ENCODE measurements around the gene TEX29.

Gene TEX29

GRCh38 chr13:111360452-111360851 is 40.0 kb downstream of the TEX29 start:
- Histone ChIP-seq H3K27ac (ENCODE audit: extremely low read depth, low read depth, low read length) (no peak overlapping the region), H3K4me1 (ENCODE audit: control insufficient read depth, insufficient read depth, low read length) (no peaks in the 10 kb centered on the region), H3K36me3 (ENCODE audit: control insufficient read depth in 2 of 2, insufficient read depth in 1 of 2, low read length in 2 of 2) (no peaks in the 10 kb centered on the region), H3K4me3 (ENCODE audit: low read depth, low read length) (no peak overlapping the region), H3K9me3 (ENCODE audit: control insufficient read depth, insufficient read depth, low read depth, low read length) (no peaks in the 10 kb centered on the region)
- TF ChIP-seq ZSCAN16 (tag by site-specific recombination; IDR thresholded peaks at IDR 0.05), result no peak
- no peak for TF ChIP-seq ZBTB8A (tag by site-specific recombination; IDR thresholded peaks at IDR 0.05)
- TF ChIP-seq ZNF571 (tag by site-specific recombination; IDR thresholded peaks at IDR 0.05), result no peak
- TF ChIP-seq ZEB2 (tag by site-specific recombination; IDR thresholded peaks at IDR 0.05), result no peak
- TF ChIP-seq ZNF239 (tag by site-specific recombination; IDR thresholded peaks at IDR 0.05), result no peak
- TF ChIP-seq TCF7L2 (IDR thresholded peaks at IDR 0.05; ENCODE audit: borderline replicate concordance, low read depth, low read length), result no peak
- no peak for TF ChIP-seq PATZ1 (tag by site-specific recombination; IDR thresholded peaks at IDR 0.05)
- TF ChIP-seq ZNF132 (tag by site-specific recombination; IDR thresholded peaks at IDR 0.05; ENCODE audit: borderline replicate concordance), result no peak
- no peak for TF ChIP-seq GFI1B (tag by site-specific recombination; IDR thresholded peaks at IDR 0.05)
- no peak for TF ChIP-seq MYNN (tag by site-specific recombination; IDR thresholded peaks at IDR 0.05; ENCODE audit: borderline replicate concordance)
- no peak for TF ChIP-seq ZNF549 (tag by site-specific recombination; IDR thresholded peaks at IDR 0.05)
- no peak for TF ChIP-seq ZNF274 (IDR thresholded peaks at IDR 0.05; ENCODE audit: low read length)
- TF ChIP-seq ZNF274 (tag by site-specific recombination; IDR thresholded peaks at IDR 0.05; ENCODE audit: borderline replicate concordance), result no peak
- TF ChIP-seq, protein P1, sequence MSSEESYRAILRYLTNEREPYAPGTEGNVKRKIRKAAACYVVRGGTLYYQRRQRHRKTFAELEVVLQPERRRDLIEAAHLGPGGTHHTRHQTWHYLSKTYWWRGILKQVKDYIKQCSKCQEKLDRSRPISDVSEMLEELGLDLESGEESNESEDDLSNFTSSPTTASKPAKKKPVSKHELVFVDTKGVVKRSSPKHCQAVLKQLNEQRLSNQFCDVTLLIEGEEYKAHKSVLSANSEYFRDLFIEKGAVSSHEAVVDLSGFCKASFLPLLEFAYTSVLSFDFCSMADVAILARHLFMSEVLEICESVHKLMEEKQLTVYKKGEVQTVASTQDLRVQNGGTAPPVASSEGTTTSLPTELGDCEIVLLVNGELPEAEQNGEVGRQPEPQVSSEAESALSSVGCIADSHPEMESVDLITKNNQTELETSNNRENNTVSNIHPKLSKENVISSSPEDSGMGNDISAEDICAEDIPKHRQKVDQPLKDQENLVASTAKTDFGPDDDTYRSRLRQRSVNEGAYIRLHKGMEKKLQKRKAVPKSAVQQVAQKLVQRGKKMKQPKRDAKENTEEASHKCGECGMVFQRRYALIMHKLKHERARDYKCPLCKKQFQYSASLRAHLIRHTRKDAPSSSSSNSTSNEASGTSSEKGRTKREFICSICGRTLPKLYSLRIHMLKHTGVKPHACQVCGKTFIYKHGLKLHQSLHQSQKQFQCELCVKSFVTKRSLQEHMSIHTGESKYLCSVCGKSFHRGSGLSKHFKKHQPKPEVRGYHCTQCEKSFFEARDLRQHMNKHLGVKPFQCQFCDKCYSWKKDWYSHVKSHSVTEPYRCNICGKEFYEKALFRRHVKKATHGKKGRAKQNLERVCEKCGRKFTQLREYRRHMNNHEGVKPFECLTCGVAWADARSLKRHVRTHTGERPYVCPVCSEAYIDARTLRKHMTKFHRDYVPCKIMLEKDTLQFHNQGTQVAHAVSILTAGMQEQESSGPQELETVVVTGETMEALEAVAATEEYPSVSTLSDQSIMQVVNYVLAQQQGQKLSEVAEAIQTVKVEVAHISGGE (tag by site-specific recombination; conservative IDR thresholded peaks at IDR 0.05; ENCODE audit: low read depth), result no peak
- no peak for TF ChIP-seq ZNF548 (tag by site-specific recombination; IDR thresholded peaks at IDR 0.05)
- no peak for TF ChIP-seq ZNF639 (tag by site-specific recombination; IDR thresholded peaks at IDR 0.05)
- TF ChIP-seq ZFP37 (tag by site-specific recombination; IDR thresholded peaks at IDR 0.05), result no peak
- TF ChIP-seq ZNF626 (tag by site-specific recombination; IDR thresholded peaks at IDR 0.05), result no peak
- TF ChIP-seq ZBTB20 (tag by site-specific recombination; IDR thresholded peaks at IDR 0.05), result no peak
- TF ChIP-seq, protein P2, sequence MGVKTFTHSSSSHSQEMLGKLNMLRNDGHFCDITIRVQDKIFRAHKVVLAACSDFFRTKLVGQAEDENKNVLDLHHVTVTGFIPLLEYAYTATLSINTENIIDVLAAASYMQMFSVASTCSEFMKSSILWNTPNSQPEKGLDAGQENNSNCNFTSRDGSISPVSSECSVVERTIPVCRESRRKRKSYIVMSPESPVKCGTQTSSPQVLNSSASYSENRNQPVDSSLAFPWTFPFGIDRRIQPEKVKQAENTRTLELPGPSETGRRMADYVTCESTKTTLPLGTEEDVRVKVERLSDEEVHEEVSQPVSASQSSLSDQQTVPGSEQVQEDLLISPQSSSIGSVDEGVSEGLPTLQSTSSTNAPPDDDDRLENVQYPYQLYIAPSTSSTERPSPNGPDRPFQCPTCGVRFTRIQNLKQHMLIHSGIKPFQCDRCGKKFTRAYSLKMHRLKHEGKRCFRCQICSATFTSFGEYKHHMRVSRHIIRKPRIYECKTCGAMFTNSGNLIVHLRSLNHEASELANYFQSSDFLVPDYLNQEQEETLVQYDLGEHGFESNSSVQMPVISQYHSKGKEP (tag by site-specific recombination; IDR thresholded peaks at IDR 0.05), result no peak
- TF ChIP-seq ZNF324 (tag by site-specific recombination; IDR thresholded peaks at IDR 0.05), result no peak
- POLR2A ChIA-PET, result no interaction called here
- CTCF ChIA-PET, result no interaction called here
